SK-N-SH (cell line): ENCODE results near the gene MYOM1. TPM values are rescaled to one million over a fixed set of nuclear protein-coding genes. Genes with fewer than 3 reads are reported as not detected.

Source experiments
- CTCF ChIA-PET: fragments of 300-600, 350-600 bp; formaldehyde crosslinking; extraction: SDS; loops from one replicate; lab custom pipeline; 2021; lab: Yijun Ruan, JAX
- POLR2A ChIA-PET: fragments of 350-600 bp; sonication (Branson Sonifier 250); formaldehyde crosslinking; extraction: SDS; loops from one replicate; lab custom pipeline; 2020; ENCODE audit warnings: antibody characterized with exemption, inconsistent platforms; lab: Yijun Ruan, JAX
- DNase-seq: peaks from one replicate; pipeline ENCODE4 v3.0.0; 2012
- H2AFZ ChIP-seq: fragments of 200-600 bp; sonication (generic); 2 replicates; pipeline ENCODE4 v1.8.1; 2016; ENCODE audit warnings: antibody characterized with exemption, mild to moderate bottlenecking, low read depth
- H3F3A ChIP-seq: fragments of 200-600 bp; sonication (generic); replicated peaks from 2 replicates; pipeline ENCODE3; 2016; ENCODE audit warnings: antibody characterized with exemption, mild to moderate bottlenecking; ENCODE audit not compliant: insufficient read depth
- H3K27ac ChIP-seq, 2 experiments: fragments of 200-500 bp in 1 of 2; fragments of 200-600 bp in 1 of 2; sonication (Bioruptor generic) in 1 of 2; sonication (generic), shearing (Covaris generic) in 1 of 2; 2 replicates each; pipeline versions ENCODE4 v1.5.1 to v1.6.1; 2014 to 2016; ENCODE audit warnings: low read depth in 2 of 2, inconsistent platforms in 1 of 2, low read length in 1 of 2, mild to moderate bottlenecking in 1 of 2, mixed read lengths in 1 of 2
- H3K27me3 ChIP-seq: fragments of 200-600 bp; sonication (generic), shearing (Covaris generic); 2 replicates; pipeline ENCODE4 v1.6.1; 2016; ENCODE audit warnings: mixed run types; ENCODE audit not compliant: insufficient read depth
- H3K36me3 ChIP-seq, 2 experiments: fragments of 200-500 bp in 1 of 2; fragments of 200-600 bp in 1 of 2; sonication (Bioruptor generic) in 1 of 2; sonication (generic) in 1 of 2; replicated peaks in 1 of 2; 2 replicates each; pipeline versions ENCODE3 to v1.5.1; 2014 to 2016; ENCODE audit warnings: low read length in 1 of 2, mild to moderate bottlenecking in 1 of 2; ENCODE audit not compliant: insufficient read depth in 2 of 2, control insufficient read depth in 1 of 2
- H3K4me1 ChIP-seq, 2 experiments: fragments of 200-500 bp in 1 of 2; fragments of 200-600 bp in 1 of 2; sonication (Bioruptor generic) in 1 of 2; sonication (generic), shearing (Covaris generic) in 1 of 2; 2 replicates each; pipeline versions ENCODE4 v1.5.1 to v1.6.1; 2014 to 2016; ENCODE audit warnings: low read depth in 1 of 2, low read length in 1 of 2, mixed run types in 1 of 2; ENCODE audit not compliant: insufficient read depth in 2 of 2, control insufficient read depth in 1 of 2
- H3K4me2 ChIP-seq: fragments of 200-600 bp; sonication (generic), shearing (Covaris generic); 2 replicates; pipeline ENCODE4 v1.6.1; 2017; ENCODE audit warnings: mixed run types
- H3K4me3 ChIP-seq, 2 experiments: fragments of 200-500 bp in 1 of 2; fragments of 200-600 bp in 1 of 2; sonication (Bioruptor generic) in 1 of 2; sonication (generic), shearing (Covaris generic) in 1 of 2; 2 replicates each; pipeline versions ENCODE4 v1.5.1 to v1.8.1; 2014 to 2016; ENCODE audit warnings: low read depth in 2 of 2, inconsistent platforms in 1 of 2, low read length in 1 of 2, mild to moderate bottlenecking in 1 of 2, mixed read lengths in 1 of 2, moderate library complexity in 1 of 2
- H3K79me2 ChIP-seq: fragments of 200-600 bp; sonication (generic); 2 replicates; pipeline ENCODE4 v1.8.1; 2017; ENCODE audit warnings: mild to moderate bottlenecking; ENCODE audit not compliant: insufficient read depth
- H3K9ac ChIP-seq: fragments of 200-600 bp; sonication (generic); 2 replicates; pipeline ENCODE4 v1.6.1; 2017; ENCODE audit warnings: mixed run types
- H3K9me2 ChIP-seq: fragments of 200-600 bp; sonication (generic); 2 replicates; pipeline ENCODE4 v1.6.1; 2017; ENCODE audit warnings: mixed run types
- H3K9me3 ChIP-seq: fragments of 200-600 bp; sonication (generic); 2 replicates; pipeline ENCODE4 v1.6.1; 2017; ENCODE audit warnings: mixed run types, mild to moderate bottlenecking, moderate library complexity
- H4K20me1 ChIP-seq: fragments of 200-600 bp; sonication (generic); 2 replicates; pipeline ENCODE4 v1.6.1; 2017; ENCODE audit warnings: mild to moderate bottlenecking, mixed run types; ENCODE audit not compliant: insufficient read depth
- ELF1 ChIP-seq: IDR thresholded peaks from 2 replicates; pipeline ENCODE4 v1.4.0; 2012
- EZH2phosphoT487 ChIP-seq: fragments of 200-600 bp; sonication (generic); IDR thresholded peaks from 2 replicates; pipeline ENCODE4 v1.6.1; 2017; ENCODE audit warnings: low read depth, mixed run types, mild to moderate bottlenecking, antibody characterized with exemption, moderate library complexity, borderline replicate concordance
- FOSL2 ChIP-seq: IDR thresholded peaks from 2 replicates; pipeline ENCODE4 v1.4.0; 2012; ENCODE audit warnings: low read depth, mild to moderate bottlenecking, moderate library complexity, borderline replicate concordance
- GABPA ChIP-seq: IDR thresholded peaks from 2 replicates; pipeline ENCODE4 v1.4.0; 2012; ENCODE audit warnings: low read depth, mild to moderate bottlenecking
- GATA2 ChIP-seq: sonication (generic); formaldehyde crosslinking; IDR thresholded peaks from 2 replicates; pipeline ENCODE4 v1.5.0; 2020; ENCODE audit warnings: mild to moderate bottlenecking, missing genetic modification reagents
- IRF3 ChIP-seq: fragments of 150-350 bp; IDR thresholded peaks from 2 replicates; pipeline ENCODE4 v1.6.1; 2016; ENCODE audit warnings: mild to moderate bottlenecking, low read depth, low read length
- MAX ChIP-seq: IDR thresholded peaks from 2 replicates; pipeline ENCODE4 v1.4.0; 2012; ENCODE audit warnings: low read depth
- MEF2A ChIP-seq: IDR thresholded peaks from 2 replicates; pipeline ENCODE4 v1.4.0; 2012; ENCODE audit warnings: low read depth, borderline replicate concordance
- MXI1 ChIP-seq: IDR thresholded peaks from 2 replicates; pipeline ENCODE4 v1.6.1; 2012; ENCODE audit warnings: mild to moderate bottlenecking, low read depth, low read length, improper control_type of control experiment
- NRF1 ChIP-seq: IDR thresholded peaks from 2 replicates; pipeline ENCODE4 v1.6.1; 2012; ENCODE audit warnings: low read depth, mild to moderate bottlenecking, low read length
- POLR2AphosphoS5 ChIP-seq: IDR thresholded peaks from 2 replicates; pipeline ENCODE4 v1.6.1; 2012; ENCODE audit warnings: low read depth, low read length
- RAD21 ChIP-seq: IDR thresholded peaks from 2 replicates; pipeline ENCODE4 v1.6.1; 2012; ENCODE audit warnings: mild to moderate bottlenecking, low read length
- RCOR1 ChIP-seq: fragments of 150-350 bp; IDR thresholded peaks from 2 replicates; pipeline ENCODE4 v1.6.1; 2017; ENCODE audit warnings: antibody characterized with exemption, low read length
- RXRA ChIP-seq: IDR thresholded peaks from 2 replicates; pipeline ENCODE4 v1.4.0; 2012; ENCODE audit warnings: low read depth, mild to moderate bottlenecking, borderline replicate concordance
- SMC3 ChIP-seq: IDR thresholded peaks from 2 replicates; pipeline ENCODE4 v1.6.1; 2012; ENCODE audit warnings: low read depth, low read length, improper control_type of control experiment
- TCF12 ChIP-seq: IDR thresholded peaks from 2 replicates; pipeline ENCODE4 v1.4.0; 2012
- TEAD4 ChIP-seq: IDR thresholded peaks from 2 replicates; pipeline ENCODE4 v1.4.0; 2012; ENCODE audit warnings: mild to moderate bottlenecking, borderline replicate concordance; ENCODE audit not compliant: insufficient read depth
- USF1 ChIP-seq: IDR thresholded peaks from 2 replicates; pipeline ENCODE4 v1.4.0; 2012; ENCODE audit warnings: low read depth, borderline replicate concordance
- YY1 ChIP-seq: IDR thresholded peaks from 2 replicates; pipeline ENCODE4 v1.4.0; 2012; ENCODE audit warnings: low read depth, mild to moderate bottlenecking
- ZBTB33 ChIP-seq: IDR thresholded peaks from 2 replicates; pipeline ENCODE4 v1.4.0; 2012; ENCODE audit warnings: low read depth, borderline replicate concordance
- WGBS: methylation state at CpG from one replicate; pipeline ENCODE4 v1.1.6; 2017; ENCODE audit warnings: low lambda C conversion rate; 5-methylcytosine and 5-hydroxymethylcytosine counted together
- polyA plus RNA-seq, 3 experiments: library from polyadenylated mRNA; depleted of rRNA; stranded (reverse); fragments of >200 nt; gene quantifications; 2 replicates each; pipeline ENCODE4 v1.2.3, GENCODE V29; 2012

Gene MYOM1
- polyA plus RNA-seq, 1 of the 3 experiments (the other 2 are of a cell fraction) = 0.07 TPM

GRCh38 chr18:3234457-3234856 lies 14.7 kb upstream of the MYOM1 start:
- no peak overlapping the region for H3K27ac ChIP-seq
- ChIA-PET CTCF (interaction anchor here (2.4 kb wide), 1 partner anchor 11 kb away, joined by 6 read pairs; no protein-coding TSS in a partner anchor), POLR2A (no interaction called here)
- no peak overlapping the region for H3K4me2 ChIP-seq
- H3K9me3 ChIP-seq = no peaks in the 10 kb centered on the region
- H3K79me2 ChIP-seq = no peaks in the 10 kb centered on the region
- 50% methylated on average over 1 of the region's 5 CpGs for WGBS
- H3K27me3 ChIP-seq = no peaks in the 10 kb centered on the region
- H4K20me1 ChIP-seq = no peaks in the 10 kb centered on the region
- no peaks in the 10 kb centered on the region for H3K36me3 ChIP-seq
- no peak for TF ChIP-seq IRF3
- no peak for TF ChIP-seq GABPA
- TF ChIP-seq TCF12 = no peak
- no peak for TF ChIP-seq USF1
- TF ChIP-seq FOSL2 = no peak
- TF ChIP-seq RXRA = no peak
- no peak for TF ChIP-seq MAX
- TF ChIP-seq, all 33 proteins: peak for 0
- no peak overlapping the region for H3K4me3 ChIP-seq
- H3F3A ChIP-seq = no peaks in the 10 kb centered on the region
- H3K9me2 ChIP-seq = no peaks in the 10 kb centered on the region
- H3K9ac ChIP-seq = no peak overlapping the region
- no peaks in the 10 kb centered on the region for H3K4me1 ChIP-seq
- no peak overlapping the region for H2AFZ ChIP-seq
- DNase-seq = no peak

GRCh38 chr18:3233433-3234168 lies 13.8 kb upstream of the MYOM1 start:
- Histone ChIP-seq H3K9ac (no peak overlapping the region), H3K9me3 (no peaks in the 10 kb centered on the region), H3K79me2 (no peaks in the 10 kb centered on the region), H3F3A (no peaks in the 10 kb centered on the region), H3K27ac (no peak overlapping the region), H3K4me3 (no peak overlapping the region), H3K4me1 (no peaks in the 10 kb centered on the region), H3K9me2 (no peaks in the 10 kb centered on the region), H2AFZ (no peak overlapping the region), H3K27me3 (no peaks in the 10 kb centered on the region), H4K20me1 (no peaks in the 10 kb centered on the region), H3K4me2 (no peak overlapping the region), H3K36me3 (no peaks in the 10 kb centered on the region)
- ChIA-PET POLR2A (no interaction called here), CTCF (interaction anchor here (2.4 kb wide), 1 partner anchor 12 kb away, joined by 6 read pairs; no protein-coding TSS in a partner anchor)
- 73% methylated on average over 4 of the region's 4 CpGs for WGBS
- TF ChIP-seq MXI1 = no peak
- no peak for TF ChIP-seq TEAD4
- TF ChIP-seq ELF1 = no peak
- no peak for TF ChIP-seq POLR2AphosphoS5
- TF ChIP-seq NRF1 = no peak
- no peak for TF ChIP-seq MEF2A
- TF ChIP-seq EZH2phosphoT487 = no peak
- TF ChIP-seq GATA2 (CRISPR knock-in tag) = no peak
- no peak for TF ChIP-seq MAX
- TF ChIP-seq IRF3 = no peak
- TF ChIP-seq ZBTB33 = no peak
- no peak for TF ChIP-seq RCOR1
- TF ChIP-seq RAD21 = no peak
- TF ChIP-seq YY1 = no peak
- no peak for TF ChIP-seq SMC3
- DNase-seq = no peak
